Large intestine (tissue), 3 donors: ENCODE data around the gene B3GNT3. TPM values are rescaled to one million over a fixed set of nuclear protein-coding genes. Genes with fewer than 3 reads are reported as not detected.

ENCODE experiments used
- DNase-seq, 2 donors: peaks; one replicate each; pipeline versions ENCODE4 v3.0.0 to v3.0.0-alpha.2; 2013
- H3K27ac ChIP-seq: one replicate; pipeline ENCODE4 v1.5.1; 2013; ENCODE audit warnings: low read length
- H3K27me3 ChIP-seq: 2 replicates; pipeline ENCODE4 v1.6.1; 2013; ENCODE audit warnings: low read length; ENCODE audit not compliant: control insufficient read depth, insufficient read depth
- H3K36me3 ChIP-seq: 2 replicates; pipeline ENCODE4 v1.6.1; 2013; ENCODE audit warnings: low read length; ENCODE audit not compliant: control insufficient read depth, insufficient read depth
- H3K4me1 ChIP-seq: one replicate; pipeline ENCODE4 v1.6.1; 2013; ENCODE audit warnings: low read length; ENCODE audit not compliant: control insufficient read depth, insufficient read depth
- H3K4me3 ChIP-seq: one replicate; pipeline ENCODE4 v1.5.1; 2013; ENCODE audit warnings: low read length
- H3K9me3 ChIP-seq: one replicate; pipeline ENCODE4 v1.6.1; 2013; ENCODE audit warnings: mild to moderate bottlenecking, low read depth, low read length, moderate library complexity; ENCODE audit not compliant: control insufficient read depth
- WGBS: methylation state at CpG from one replicate; pipeline ENCODE4 v1.1.5; 2013; ENCODE audit warnings: low lambda C conversion rate; ENCODE audit not compliant: insufficient coverage; 5-methylcytosine and 5-hydroxymethylcytosine counted together
- polyA plus RNA-seq: library from polyadenylated mRNA; unstranded; fragments of 120-200 nt; gene quantifications from one replicate; pipeline ENCODE4 v1.2.1, GENCODE V29; 2013

The B3GNT3 gene
- polyA plus RNA-seq, 1 donor, result 91.7 TPM

GRCh38 chr19:17847538-17848366 lies 52.8 kb downstream of the B3GNT3 start, which contains the start of gene JAK3:
Gene JAK3 (minus strand): TSS chr19:17847982. CDS start chr19:17844417, 3,565 bp downstream.
- peak; percentile 61 to 89 for DNase-seq
- Histone ChIP-seq H3K27ac (peak within 1 kb of the TSS; percentile 72), H3K4me1 (peaks cover 17% of the 10 kb centered on the region), H3K27me3 (peaks cover 2% of the 10 kb centered on the region), H3K9me3 (no peaks in the 10 kb centered on the region), H3K4me3 (peak within 1 kb of the TSS; percentile 38), H3K36me3 (no peaks in the 10 kb centered on the region)
- no CpG with 5 or more reads among the region's 40 CpGs for WGBS

DNA sequence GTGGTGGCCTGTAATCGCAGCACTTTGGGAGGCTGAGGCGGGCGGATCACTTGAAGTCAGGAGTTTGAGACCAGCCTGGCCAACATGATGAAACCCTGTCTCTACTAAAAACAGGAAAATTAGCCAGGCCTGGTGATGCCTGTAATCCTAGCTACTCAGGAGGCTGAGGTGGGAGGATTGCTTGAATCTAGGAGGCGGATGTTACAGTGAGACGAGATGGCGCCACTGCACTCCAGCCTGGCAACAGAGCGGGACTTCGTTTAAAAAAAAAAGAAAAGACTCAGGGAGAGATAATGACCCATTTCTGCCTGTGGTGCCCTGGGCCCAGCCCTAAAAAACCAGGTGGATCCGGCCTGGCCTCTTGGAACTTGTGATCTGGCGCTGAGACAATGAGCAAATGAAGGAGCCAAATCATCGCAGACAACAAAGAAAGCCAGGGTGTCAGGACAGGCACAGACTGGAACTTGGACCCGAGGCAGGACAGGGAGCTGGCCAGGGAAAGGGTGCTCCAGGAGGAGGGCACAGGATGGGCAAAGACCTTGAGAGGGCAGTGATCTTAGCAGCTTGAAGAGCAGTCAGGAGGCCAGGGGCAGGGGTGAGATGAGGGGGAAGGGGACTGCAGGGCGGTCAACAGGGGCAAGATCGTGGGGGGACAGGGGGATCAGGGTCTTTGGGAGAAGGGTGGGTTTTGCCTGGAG lies 53.8 kb downstream of the B3GNT3 start:
- Histone ChIP-seq H3K4me3 (no peak overlapping the region), H3K27ac (no peak overlapping the region), H3K27me3 (no peaks in the 10 kb centered on the region), H3K4me1 (peaks cover 14% of the 10 kb centered on the region), H3K36me3 (no peaks in the 10 kb centered on the region), H3K9me3 (no peaks in the 10 kb centered on the region)
- no peak for DNase-seq
- 100% methylated on average over 1 of the region's 14 CpGs for WGBS

DNA sequence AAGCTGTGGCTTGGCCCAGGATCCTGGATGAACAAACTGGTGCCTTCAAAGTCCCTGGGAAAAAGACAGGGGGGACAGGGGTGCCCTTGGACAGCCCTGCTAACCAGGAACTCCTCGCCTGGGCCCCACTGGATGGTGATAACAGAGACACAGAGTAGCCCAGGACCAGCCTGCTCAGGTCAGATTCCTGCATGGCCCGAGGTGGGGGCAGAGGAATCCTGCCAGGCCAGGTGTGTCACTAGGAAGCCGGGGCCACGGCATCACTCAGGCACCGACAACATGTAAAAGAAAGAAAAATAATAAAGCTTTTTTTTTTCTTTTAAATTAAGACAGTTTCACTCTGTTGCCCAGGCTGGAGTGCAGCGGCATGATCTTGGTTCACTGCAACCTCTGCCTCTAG lies 59.1 kb downstream of the B3GNT3 start:
- no peaks in the 10 kb centered on the region for H3K9me3 ChIP-seq
- peaks cover under 1% of the 10 kb centered on the region for H3K4me1 ChIP-seq
- no CpG with 5 or more reads among the region's 6 CpGs for WGBS
- no peaks in the 10 kb centered on the region for H3K36me3 ChIP-seq
- DNase-seq, result no peak
- peaks cover 5% of the 10 kb centered on the region for H3K27me3 ChIP-seq
- no peak overlapping the region for H3K27ac ChIP-seq
- H3K4me3 ChIP-seq, result no peak overlapping the region

DNA sequence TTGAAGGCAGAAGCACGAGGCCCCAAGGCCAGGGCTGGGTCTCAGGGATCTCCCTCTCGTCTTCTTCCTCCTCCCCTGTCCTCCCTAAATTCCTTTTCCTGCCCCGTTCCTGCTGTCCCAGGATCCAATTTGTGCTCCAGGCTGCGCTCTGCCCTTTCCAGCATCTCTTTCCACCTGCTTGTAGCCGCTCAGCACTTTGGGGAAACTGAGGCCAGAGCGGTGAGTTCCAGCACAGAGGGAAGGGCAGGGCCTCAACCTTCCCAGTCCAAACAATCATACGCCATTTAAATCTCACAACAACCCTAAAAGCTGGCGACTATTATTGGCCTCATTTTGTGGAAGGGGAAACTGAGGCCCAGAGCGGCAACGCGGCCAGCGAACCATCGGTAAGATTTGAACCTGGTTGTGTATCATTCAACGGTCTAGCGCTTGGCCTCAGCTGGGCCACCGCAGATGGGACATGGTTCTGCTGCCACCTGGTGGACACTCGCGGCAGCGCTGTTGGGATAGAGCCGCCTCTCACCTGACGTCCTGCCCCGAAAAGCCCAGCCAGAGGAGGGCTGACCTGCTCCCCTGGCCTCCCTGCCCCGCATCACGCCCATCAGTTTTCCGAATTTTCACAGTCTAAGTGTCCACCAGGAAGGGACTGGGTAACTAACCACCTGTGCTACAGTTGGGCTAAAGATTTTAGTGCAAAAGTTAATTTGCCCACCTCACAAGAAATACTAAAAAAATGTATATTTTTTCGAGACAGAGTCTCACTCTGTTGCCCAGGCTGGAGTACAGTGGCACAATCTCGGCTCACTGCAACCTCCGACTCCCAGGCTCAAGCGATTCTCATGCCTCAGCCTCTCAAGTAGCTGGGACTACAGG lies 60.6 kb downstream of the B3GNT3 start:
- H3K4me3 ChIP-seq, result no peak overlapping the region
- DNase-seq, result peak; percentile 61 to 68
- no peaks in the 10 kb centered on the region for H3K36me3 ChIP-seq
- no peaks in the 10 kb centered on the region for H3K9me3 ChIP-seq
- peaks cover 5% of the 10 kb centered on the region for H3K27me3 ChIP-seq
- WGBS, result no CpG with 5 or more reads among the region's 29 CpGs
- no peak overlapping the region for H3K27ac ChIP-seq
- peaks cover 4% of the 10 kb centered on the region for H3K4me1 ChIP-seq

DNA sequence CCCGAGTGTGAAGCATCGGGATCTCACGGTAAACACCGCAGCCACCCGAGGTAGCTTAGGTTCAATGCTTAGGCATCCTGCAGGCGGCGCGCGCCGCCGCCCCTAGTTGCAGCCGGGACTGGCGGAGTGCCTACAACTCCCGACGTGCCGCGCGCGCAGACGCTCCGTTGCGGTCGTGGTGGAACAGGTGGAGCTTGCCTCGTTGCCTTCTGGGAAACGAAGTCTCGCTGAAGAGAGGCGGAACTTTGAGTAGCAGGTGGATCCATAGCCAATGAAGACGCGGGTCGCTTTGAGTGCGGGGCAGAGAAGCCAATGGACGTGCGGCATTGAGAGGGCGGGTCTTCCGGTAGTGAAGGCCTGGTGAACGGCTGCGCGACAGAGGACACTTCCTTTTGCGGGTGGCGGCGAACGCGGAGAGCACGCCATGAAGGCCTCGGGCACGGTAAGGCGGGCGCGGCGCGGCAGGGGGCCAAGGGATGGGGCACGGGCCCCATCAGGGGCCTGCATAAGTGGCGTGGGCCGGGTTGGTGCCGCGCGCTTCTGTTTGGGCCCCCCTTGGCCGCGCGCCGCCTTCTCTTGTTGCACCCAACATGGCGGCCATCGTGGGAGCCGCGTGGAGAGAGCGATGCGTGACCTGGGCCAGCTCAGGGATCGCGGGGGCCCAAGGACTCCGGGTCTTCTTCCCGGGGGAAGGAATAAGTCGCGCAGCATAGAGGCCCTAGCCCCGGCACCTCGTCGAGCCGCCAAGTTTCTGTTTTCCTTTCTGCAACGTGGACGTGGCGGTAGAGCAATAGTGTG lies 64.8 kb downstream of the B3GNT3 start, which contains the start of gene RPL18A:
Gene RPL18A, plus strand, starts transcription at position 378 of the 798 bp plus-strand sequence. Its CDS starts 47 bp downstream, at position 425.
- peaks cover 5% of the 10 kb centered on the region for H3K27me3 ChIP-seq
- H3K36me3 ChIP-seq, result peaks cover 35% of the 10 kb centered on the region
- WGBS, result no CpG with 5 or more reads among the region's 80 CpGs
- peaks cover 12% of the 10 kb centered on the region for H3K4me1 ChIP-seq
- DNase-seq, result peak; percentile 100
- no peak within 1 kb of the TSS for H3K27ac ChIP-seq
- H3K9me3 ChIP-seq, result no peaks in the 10 kb centered on the region
- peak within 1 kb of the TSS; percentile 94 for H3K4me3 ChIP-seq

DNA sequence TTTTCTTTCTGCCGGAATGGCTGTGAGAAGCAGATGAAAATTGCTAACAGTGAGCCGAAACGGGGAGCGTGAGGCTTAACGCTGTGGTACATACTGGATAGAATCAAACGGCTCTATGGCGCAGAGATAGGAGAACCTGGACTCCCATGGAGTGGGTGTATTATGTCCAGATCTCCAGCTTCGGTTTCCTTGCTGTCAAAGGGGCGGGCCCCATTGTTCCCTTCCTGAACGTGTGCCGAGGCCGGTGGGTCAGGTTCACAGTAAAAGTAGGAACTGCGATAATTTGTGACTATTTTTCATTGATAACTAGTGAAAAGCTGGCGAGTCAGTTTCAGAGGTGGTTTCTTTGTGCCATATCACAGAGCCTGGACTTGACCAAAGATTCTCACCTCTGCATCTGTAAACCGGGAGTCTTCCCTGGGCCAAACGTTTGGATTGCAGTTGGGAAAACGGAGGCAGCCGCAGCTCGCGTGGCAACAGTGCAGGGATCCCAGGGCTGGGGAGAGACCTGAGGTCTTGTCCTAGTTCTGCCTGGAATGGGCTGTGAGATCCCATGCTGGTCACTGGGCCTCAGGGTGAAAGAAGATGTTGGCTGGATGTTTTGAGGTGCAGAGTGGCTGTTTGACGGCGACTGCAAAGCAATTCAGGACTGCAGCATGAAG lies 65.5 kb downstream of the B3GNT3 start:
- H3K9me3 ChIP-seq, result no peaks in the 10 kb centered on the region
- no CpG with 5 or more reads among the region's 22 CpGs for WGBS
- H3K4me1 ChIP-seq, result peaks cover 12% of the 10 kb centered on the region

GRCh38 chr19:17860993-17861360 lies 66.0 kb downstream of the B3GNT3 start:
- WGBS, result no CpG with 5 or more reads among the region's 7 CpGs
- no peaks in the 10 kb centered on the region for H3K9me3 ChIP-seq
- H3K36me3 ChIP-seq, result peaks cover 44% of the 10 kb centered on the region
- H3K27ac ChIP-seq, result no peak overlapping the region
- H3K27me3 ChIP-seq, result no peaks in the 10 kb centered on the region
- peaks cover 12% of the 10 kb centered on the region for H3K4me1 ChIP-seq
- DNase-seq, result no peak
- peak overlapping the region; percentile 94 for H3K4me3 ChIP-seq

More for the DNA sequence above, 65.5 kb downstream of the B3GNT3 start:
- Histone ChIP-seq H3K27ac (no peak overlapping the region), H3K27me3 (no peaks in the 10 kb centered on the region), H3K4me3 (peak overlapping the region; percentile 94), H3K36me3 (peaks cover 40% of the 10 kb centered on the region)
- DNase-seq, result no peak

DNA sequence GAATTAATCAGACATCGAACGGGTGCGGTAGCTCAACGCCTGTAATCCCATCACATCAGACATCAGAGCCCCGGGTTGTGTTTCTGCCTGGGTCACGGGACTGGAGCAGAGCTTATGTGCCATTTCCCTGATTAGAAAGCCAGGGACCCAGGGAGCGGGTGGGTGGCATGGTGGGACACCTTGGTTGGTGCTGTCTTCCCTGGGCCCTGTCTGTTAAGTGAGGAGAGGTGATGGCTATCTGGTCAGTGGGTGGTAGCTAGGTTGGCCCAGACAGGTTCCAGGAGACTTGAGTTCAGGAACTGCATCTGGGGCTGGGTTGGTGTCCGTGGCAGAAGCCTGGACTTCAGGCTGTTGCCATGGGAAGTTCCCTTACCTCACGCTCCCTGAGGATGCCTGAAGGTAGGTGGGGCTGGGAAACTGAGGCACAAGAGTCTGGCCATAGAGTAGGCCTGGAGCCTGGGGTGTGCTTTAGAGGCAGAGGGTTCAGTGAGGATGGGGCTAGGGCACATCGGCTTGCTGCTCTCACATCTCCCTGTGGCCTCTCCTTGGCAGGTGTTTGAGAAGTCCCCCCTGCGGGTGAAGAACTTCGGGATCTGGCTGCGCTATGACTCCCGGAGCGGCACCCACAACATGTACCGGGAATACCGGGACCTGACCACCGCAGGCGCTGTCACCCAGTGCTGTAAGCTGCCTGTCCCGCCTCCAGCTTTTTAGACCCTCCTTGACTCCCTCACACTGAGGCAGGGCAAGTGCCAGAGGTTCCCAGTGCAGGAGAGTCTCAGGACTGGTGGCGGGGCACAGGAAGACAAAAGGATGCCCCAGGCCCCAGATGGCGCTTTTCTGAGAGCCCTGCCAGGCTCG lies 66.8 kb downstream of the B3GNT3 start:
- Histone ChIP-seq H3K27ac (no peak overlapping the region), H3K4me1 (peaks cover 15% of the 10 kb centered on the region)
- WGBS, result 80% methylated on average over 2 of the region's 23 CpGs

More for the DNA sequence above, 66.8 kb downstream of the B3GNT3 start:
- no peak for DNase-seq
- Histone ChIP-seq H3K4me3 (no peak overlapping the region), H3K9me3 (no peaks in the 10 kb centered on the region), H3K27me3 (no peaks in the 10 kb centered on the region), H3K36me3 (peaks cover 44% of the 10 kb centered on the region)
